Measurements from ENCODE around the gene B3GAT1.

B3GAT1 gene

GRCh38 chr11:134361661-134362060 is 50.4 kb downstream of the B3GAT1 start:
- TF ChIP-seq EZH2phosphoT487 (IDR thresholded peaks at IDR 0.05; ENCODE audit: low read depth) (no peak), CTCF (IDR thresholded peaks at IDR 0.05; ENCODE audit: low read depth, low read length) (no peak)
- Histone ChIP-seq H3K79me2 (ENCODE audit: low read length) (no peaks in the 10 kb centered on the region), H3K27me3 (ENCODE audit: low read depth, low read length) (peaks cover 10% of the 10 kb centered on the region; the same call in 1 of the 2 replicates), H4K20me1 (ENCODE audit: insufficient read depth, low read length) (no peaks in the 10 kb centered on the region), H3K9me3 (ENCODE audit: insufficient read depth, low read length) (no peaks in the 10 kb centered on the region), H3K27ac (ENCODE audit: low read length) (no peak overlapping the region), H3K9ac (ENCODE audit: low read length) (no peak overlapping the region), H3K4me3 (ENCODE audit: low read length) (no peak overlapping the region), H2AFZ (ENCODE audit: low read depth, low read length) (no peak overlapping the region), H3K4me2 (ENCODE audit: low read length) (no peak overlapping the region), H3K36me3 (replicated peaks; ENCODE audit: low read depth, low read length) (no peaks in the 10 kb centered on the region), H3K4me1 (ENCODE audit: low read length) (peaks cover 4% of the 10 kb centered on the region; the same call in 1 of the 2 replicates)

GRCh38 chr11:134360050-134360835 is 51.8 kb downstream of the B3GAT1 start:
- H3K27me3 ChIP-seq (ENCODE audit: low read depth, low read length), result peaks cover 13% of the 10 kb centered on the region; the same call in 1 of the 2 replicates
- no peak overlapping the region for H3K9ac ChIP-seq (ENCODE audit: low read length)
- no peak for TF ChIP-seq EZH2phosphoT487 (IDR thresholded peaks at IDR 0.05; ENCODE audit: low read depth)
- peak; percentile 80 for TF ChIP-seq CTCF (IDR thresholded peaks at IDR 0.05; ENCODE audit: low read depth, low read length)
- H3K27ac ChIP-seq (ENCODE audit: low read length), result no peak overlapping the region
- peak overlapping the region; percentile 84; the same call in 1 of the 2 replicates for H2AFZ ChIP-seq (ENCODE audit: low read depth, low read length)
- H3K4me2 ChIP-seq (ENCODE audit: low read length), result peak overlapping the region; percentile 57
- H3K4me3 ChIP-seq (ENCODE audit: low read length), result no peak overlapping the region
- no peaks in the 10 kb centered on the region for H3K36me3 ChIP-seq (replicated peaks; ENCODE audit: low read depth, low read length)
- H4K20me1 ChIP-seq (ENCODE audit: insufficient read depth, low read length), result no peaks in the 10 kb centered on the region
- H3K79me2 ChIP-seq (ENCODE audit: low read length), result no peaks in the 10 kb centered on the region
- H3K9me3 ChIP-seq (ENCODE audit: insufficient read depth, low read length), result no peaks in the 10 kb centered on the region
- H3K4me1 ChIP-seq (ENCODE audit: low read length), result peaks cover 4% of the 10 kb centered on the region; the same call in 1 of the 2 replicates

- Histone ChIP-seq H3K27ac (ENCODE audit: low read length) (no peak overlapping the region), H3K36me3 (replicated peaks; ENCODE audit: low read depth, low read length) (no peaks in the 10 kb centered on the region), H3K79me2 (ENCODE audit: low read length) (no peaks in the 10 kb centered on the region), H3K9me3 (ENCODE audit: insufficient read depth, low read length) (no peaks in the 10 kb centered on the region), H3K4me1 (ENCODE audit: low read length) (peaks cover 4% of the 10 kb centered on the region; the same call in 1 of the 2 replicates), H3K4me2 (ENCODE audit: low read length) (peak overlapping the region; percentile 57; the same call in 1 of the 2 replicates), H2AFZ (ENCODE audit: low read depth, low read length) (peak overlapping the region; percentile 84; the same call in 1 of the 2 replicates), H3K4me3 (ENCODE audit: low read length) (no peak overlapping the region), H3K27me3 (ENCODE audit: low read depth, low read length) (peaks cover 15% of the 10 kb centered on the region), H4K20me1 (ENCODE audit: insufficient read depth, low read length) (no peaks in the 10 kb centered on the region), H3K9ac (ENCODE audit: low read length) (no peak overlapping the region)
- no peak for TF ChIP-seq CTCF (IDR thresholded peaks at IDR 0.05; ENCODE audit: low read depth, low read length)
Observed at GRCh38 chr11:134359646-134360045, 52.4 kb downstream of the B3GAT1 start.

GRCh38 chr11:134358856-134359490 is 53.1 kb downstream of the B3GAT1 start:
- H3K4me2 ChIP-seq (ENCODE audit: low read length), result no peak overlapping the region
- no peaks in the 10 kb centered on the region for H3K36me3 ChIP-seq (replicated peaks; ENCODE audit: low read depth, low read length)
- H3K27me3 ChIP-seq (ENCODE audit: low read depth, low read length), result peaks cover 19% of the 10 kb centered on the region
- H3K4me1 ChIP-seq (ENCODE audit: low read length), result peaks cover 4% of the 10 kb centered on the region; the same call in 1 of the 2 replicates
- H4K20me1 ChIP-seq (ENCODE audit: insufficient read depth, low read length), result no peaks in the 10 kb centered on the region
- H3K9me3 ChIP-seq (ENCODE audit: insufficient read depth, low read length), result no peaks in the 10 kb centered on the region
- H3K79me2 ChIP-seq (ENCODE audit: low read length), result no peaks in the 10 kb centered on the region
- H2AFZ ChIP-seq (ENCODE audit: low read depth, low read length), result no peak overlapping the region
- no peak overlapping the region for H3K4me3 ChIP-seq (ENCODE audit: low read length)
- H3K9ac ChIP-seq (ENCODE audit: low read length), result no peak overlapping the region
- no peak for TF ChIP-seq EZH2phosphoT487 (IDR thresholded peaks at IDR 0.05; ENCODE audit: low read depth)
- TF ChIP-seq CTCF (IDR thresholded peaks at IDR 0.05; ENCODE audit: low read depth, low read length), result no peak
- no peak overlapping the region for H3K27ac ChIP-seq (ENCODE audit: low read length)

Data from OCI-LY3 (cell line).